ENCODE results near the gene MPND.

- no peak for TF ChIP-seq CTCF (IDR thresholded peaks at IDR 0.05)
- TF ChIP-seq ZFX (IDR thresholded peaks at IDR 0.05; ENCODE audit: borderline replicate concordance), result no peak
Observed at GRCh38 chr19:4399812-4400134, 56.4 kb downstream of the MPND start.

All from 22Rv1 (cell line).